ENCODE results near the gene HBQ1.

HBQ1 gene

GRCh38 chr16:188674-189073 lies 8.4 kb downstream of the HBQ1 start:
- H3K27me3 ChIP-seq (ENCODE audit: insufficient read depth, low read length) = no peaks in the 10 kb centered on the region
- H3K4me2 ChIP-seq (ENCODE audit: low read length) = no peak overlapping the region
- H3K9ac ChIP-seq (ENCODE audit: low read length) = no peak overlapping the region
- no peaks in the 10 kb centered on the region for H3K9me3 ChIP-seq (ENCODE audit: low read length)
- no peaks in the 10 kb centered on the region for H3K4me1 ChIP-seq (ENCODE audit: insufficient read depth, low read length, severe bottlenecking)
- no peak overlapping the region for H3K27ac ChIP-seq (ENCODE audit: low read depth, low read length, poor library complexity, severe bottlenecking)
- no peaks in the 10 kb centered on the region for H3K9me2 ChIP-seq (ENCODE audit: low read depth, low read length)
- no peaks in the 10 kb centered on the region for H3F3A ChIP-seq (ENCODE audit: insufficient read depth, low read length)
- no peaks in the 10 kb centered on the region for H3K79me2 ChIP-seq (ENCODE audit: insufficient read depth, low read length)
- no peak for TF ChIP-seq EZH2 (IDR thresholded peaks at IDR 0.05; ENCODE audit: borderline replicate concordance, low read length)
- peak; percentile 57; the same call in 1 of the 2 replicates for TF ChIP-seq CTCF (IDR thresholded peaks at IDR 0.05; ENCODE audit: low read length)
- H3K4me3 ChIP-seq (ENCODE audit: low read depth, low read length, poor library complexity, severe bottlenecking) = no peak overlapping the region
- peaks cover 73% of the 10 kb centered on the region for H3K36me3 ChIP-seq (ENCODE audit: insufficient read depth, low read length)
- H2AFZ ChIP-seq (ENCODE audit: low read length) = no peak overlapping the region
- H4K20me1 ChIP-seq (ENCODE audit: insufficient read depth, low read length) = no peaks in the 10 kb centered on the region

DNA sequence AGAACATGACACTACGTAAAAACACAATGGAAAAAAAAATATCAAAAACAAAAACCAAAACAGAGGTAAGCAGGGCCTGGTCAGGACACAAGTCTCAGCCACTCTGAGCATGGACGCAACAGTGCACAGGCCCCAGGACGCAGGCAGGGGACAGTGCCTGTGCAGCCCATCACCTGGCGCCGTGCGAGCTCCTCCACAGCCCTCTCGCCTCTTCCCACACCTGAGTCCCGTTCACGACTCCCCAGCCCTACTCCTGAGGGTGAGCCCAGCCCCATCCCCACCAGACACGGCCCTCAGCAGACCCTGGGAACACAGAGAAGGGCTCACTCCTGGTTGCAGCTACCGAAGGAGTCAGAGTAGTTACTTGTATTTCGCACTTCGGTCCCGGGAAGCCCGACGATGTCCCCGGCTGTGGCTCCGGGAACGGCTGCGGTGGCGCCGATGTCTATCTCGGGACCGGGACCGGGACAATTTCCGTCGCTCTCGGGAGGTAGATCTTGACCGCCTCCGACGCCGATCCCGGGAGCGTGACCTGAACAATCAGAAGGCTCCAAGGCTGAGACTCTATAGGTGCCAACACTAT lies 9.4 kb downstream of the HBQ1 start:
- H3K9me3 ChIP-seq (ENCODE audit: low read length) = no peaks in the 10 kb centered on the region
- H3K4me1 ChIP-seq (ENCODE audit: insufficient read depth, low read length, severe bottlenecking) = no peaks in the 10 kb centered on the region
- H3K9ac ChIP-seq (ENCODE audit: low read length) = no peak overlapping the region
- no peaks in the 10 kb centered on the region for H3K9me2 ChIP-seq (ENCODE audit: low read depth, low read length)
- H2AFZ ChIP-seq (ENCODE audit: low read length) = no peak overlapping the region
- no peak overlapping the region for H3K4me2 ChIP-seq (ENCODE audit: low read length)
- H3K27me3 ChIP-seq (ENCODE audit: insufficient read depth, low read length) = no peaks in the 10 kb centered on the region
- H3K36me3 ChIP-seq (ENCODE audit: insufficient read depth, low read length) = peaks cover 78% of the 10 kb centered on the region
- no peak overlapping the region for H3K27ac ChIP-seq (ENCODE audit: low read depth, low read length, poor library complexity, severe bottlenecking)
- no peaks in the 10 kb centered on the region for H4K20me1 ChIP-seq (ENCODE audit: insufficient read depth, low read length)
- no peaks in the 10 kb centered on the region for H3F3A ChIP-seq (ENCODE audit: insufficient read depth, low read length)
- no peaks in the 10 kb centered on the region for H3K79me2 ChIP-seq (ENCODE audit: insufficient read depth, low read length)
- no peak overlapping the region for H3K4me3 ChIP-seq (ENCODE audit: low read depth, low read length, poor library complexity, severe bottlenecking)
- TF ChIP-seq CTCF (IDR thresholded peaks at IDR 0.05; ENCODE audit: low read length) = no peak
- TF ChIP-seq EZH2 (IDR thresholded peaks at IDR 0.05; ENCODE audit: borderline replicate concordance, low read length) = no peak

- Histone ChIP-seq H2AFZ (ENCODE audit: low read length) (no peak overlapping the region), H3K4me2 (ENCODE audit: low read length) (no peak overlapping the region), H3K36me3 (ENCODE audit: insufficient read depth, low read length) (peaks cover 91% of the 10 kb centered on the region), H3K4me1 (ENCODE audit: insufficient read depth, low read length, severe bottlenecking) (no peaks in the 10 kb centered on the region), H4K20me1 (ENCODE audit: insufficient read depth, low read length) (no peaks in the 10 kb centered on the region), H3K9me3 (ENCODE audit: low read length) (no peaks in the 10 kb centered on the region), H3K9ac (ENCODE audit: low read length) (no peak overlapping the region), H3F3A (ENCODE audit: insufficient read depth, low read length) (no peaks in the 10 kb centered on the region), H3K9me2 (ENCODE audit: low read depth, low read length) (no peaks in the 10 kb centered on the region), H3K27ac (ENCODE audit: low read depth, low read length, poor library complexity, severe bottlenecking) (no peak overlapping the region), H3K79me2 (ENCODE audit: insufficient read depth, low read length) (no peaks in the 10 kb centered on the region), H3K4me3 (ENCODE audit: low read depth, low read length, poor library complexity, severe bottlenecking) (no peak overlapping the region), H3K27me3 (ENCODE audit: insufficient read depth, low read length) (no peaks in the 10 kb centered on the region)
- TF ChIP-seq CTCF (IDR thresholded peaks at IDR 0.05; ENCODE audit: low read length) (no peak), EZH2 (IDR thresholded peaks at IDR 0.05; ENCODE audit: borderline replicate concordance, low read length) (no peak)
Observed at GRCh38 chr16:191831-192230, 11.6 kb downstream of the HBQ1 start.

Measured in OCI-LY1 (cell line).